Hippocampal formation (tissue), 2 donors: ENCODE measurements around the gene RMI2.
"Not testable (repeated sequence)": the region's sequence is repeated elsewhere in the genome, so short reads cannot be mapped to it uniquely, and the experiment has no call there.

Source experiments
- DNase-seq, 2 donors: peaks; one replicate each; lab custom pipeline; 2025; lab: John Stamatoyannopoulos, UW

Gene RMI2

GRCh38 chr16:11354733-11355574 lies 9.7 kb downstream of the RMI2 start:
- no peak for DNase-seq

- no peak for DNase-seq
Measured at GRCh38 chr16:11355862-11356261, 10.6 kb downstream of the RMI2 start.

GRCh38 chr16:11356573-11357331 lies 11.5 kb downstream of the RMI2 start:
- peak; percentile 2 to 40 for DNase-seq

GRCh38 chr16:11358531-11358930 lies 13.3 kb downstream of the RMI2 start:
- no peak for DNase-seq

- DNase-seq: no peak
Measured at GRCh38 chr16:11359370-11359769, 14.1 kb downstream of the RMI2 start.

- DNase-seq: no peak
Measured at GRCh38 chr16:11360641-11361373, 15.5 kb downstream of the RMI2 start.

- no peak for DNase-seq
Measured at GRCh38 chr16:11361701-11362451, 16.6 kb downstream of the RMI2 start.

GRCh38 chr16:11363927-11364258 lies 18.6 kb downstream of the RMI2 start:
- DNase-seq: no peak

- DNase-seq: no peak
Measured at GRCh38 chr16:11367483-11367906, 22.2 kb downstream of the RMI2 start.

GRCh38 chr16:11370084-11370931 lies 25.0 kb downstream of the RMI2 start:
- DNase-seq: no peak

- DNase-seq: not testable (repeated sequence)
Measured at GRCh38 chr16:11370932-11371279, 25.6 kb downstream of the RMI2 start.

GRCh38 chr16:11372073-11372828 lies 27.0 kb downstream of the RMI2 start:
- no peak for DNase-seq

GRCh38 chr16:11372829-11373306 lies 27.6 kb downstream of the RMI2 start:
- DNase-seq: no peak

GRCh38 chr16:11374255-11374654 lies 29.0 kb downstream of the RMI2 start:
- no peak for DNase-seq

GRCh38 chr16:11377154-11377553 lies 31.9 kb downstream of the RMI2 start:
- no peak for DNase-seq

- DNase-seq: not testable (repeated sequence)
Measured at GRCh38 chr16:11378951-11379350, 33.7 kb downstream of the RMI2 start.

GRCh38 chr16:11379420-11379819 lies 34.2 kb downstream of the RMI2 start:
- DNase-seq: no peak

- no peak for DNase-seq
Measured at GRCh38 chr16:11380836-11381235, 35.6 kb downstream of the RMI2 start.

- DNase-seq: no peak
Measured at GRCh38 chr16:11383481-11384183, 38.4 kb downstream of the RMI2 start.
